HFFc6 (cell line): ENCODE measurements around the gene GNL3L. TPM values are rescaled to one million over a fixed set of nuclear protein-coding genes. Genes with fewer than 3 reads are reported as not detected.
A peak's percentile ranks its signal among the peaks of the same experiment; 100 is the strongest.
"Not testable (repeated sequence)": the region's sequence is repeated elsewhere in the genome, so short reads cannot be mapped to it uniquely, and the experiment has no call there.

ENCODE experiments used
- DNase-seq: peaks from one replicate; pipeline ENCODE4 v3.0.0-alpha.2; 2018
- H3K27ac Mint-ChIP-seq: 2 replicates; pipeline ENCODE4 v1.8.0; 2020; ENCODE audit warnings: mild to moderate bottlenecking, mixed read lengths
- H3K27me3 Mint-ChIP-seq: 2 replicates; pipeline ENCODE4 v1.8.0; 2021; ENCODE audit warnings: mild to moderate bottlenecking, moderate library complexity, mixed read lengths; ENCODE audit not compliant: insufficient read depth
- H3K36me3 Mint-ChIP-seq: 2 replicates; pipeline ENCODE4 v1.8.0; 2021; ENCODE audit warnings: low read depth, mixed read lengths
- H3K4me1 Mint-ChIP-seq: 2 replicates; pipeline ENCODE4 v1.8.0; 2020; ENCODE audit warnings: low read depth, mixed read lengths
- H3K4me3 Mint-ChIP-seq: 2 replicates; pipeline ENCODE4 v1.8.0; 2020; ENCODE audit warnings: mild to moderate bottlenecking, moderate library complexity, mixed read lengths
- H3K9me3 Mint-ChIP-seq: 2 replicates; pipeline ENCODE4 v1.8.0; 2020; ENCODE audit warnings: mild to moderate bottlenecking, mixed read lengths
- total RNA-seq, 6 experiments: library from RNA; stranded (reverse); fragmentation: NEBNext Ultra II Directional; extraction: Animal tissue kit (Norgen Biotek cat#: 25700); gene quantifications; 2 replicates in 1 of 6; 3 replicates in 5 of 6; pipeline ENCODE4 v1.2.3, GENCODE V29; 2021
- TF ChIP-seq, protein P1 (sequence below): fragments of 200-600 bp; sonication (generic); IDR thresholded peaks from 2 replicates; pipeline ENCODE4 v1.5.0; 2021; ENCODE audit warnings: antibody characterized with exemption, mild to moderate bottlenecking

Gene GNL3L
- total RNA-seq, 6 experiments from 2014 or later, result 42.4 to 49.2 (median 44.4) TPM

DNA sequence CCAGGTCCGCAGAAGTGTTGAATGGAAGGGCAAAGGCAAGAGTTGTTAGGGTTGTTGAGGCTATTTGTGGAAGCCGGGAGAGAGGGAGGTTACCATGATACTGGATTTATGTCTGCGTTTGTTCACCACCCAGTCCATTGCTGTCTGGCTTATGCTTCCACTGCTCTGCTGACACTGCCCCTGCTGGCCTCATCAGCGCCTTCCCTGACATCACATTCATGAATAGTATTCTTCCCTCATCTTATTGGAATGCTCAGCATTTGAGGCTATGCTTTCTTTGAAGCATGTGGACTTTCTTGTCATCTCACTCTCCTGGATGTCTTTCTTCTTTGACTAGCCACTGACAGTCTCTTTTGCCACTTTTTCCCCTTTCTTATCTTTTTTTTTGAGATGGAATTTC is 10.3 kb downstream of the GNL3L start:
- no peaks in the 10 kb centered on the region for H3K9me3 Mint-ChIP-seq
- H3K27me3 Mint-ChIP-seq, result no peaks in the 10 kb centered on the region
- H3K36me3 Mint-ChIP-seq, result peaks cover 18% of the 10 kb centered on the region
- peaks cover 10% of the 10 kb centered on the region for H3K4me1 Mint-ChIP-seq
- peak overlapping the region; percentile 87 for H3K27ac Mint-ChIP-seq
- TF ChIP-seq, protein P1, sequence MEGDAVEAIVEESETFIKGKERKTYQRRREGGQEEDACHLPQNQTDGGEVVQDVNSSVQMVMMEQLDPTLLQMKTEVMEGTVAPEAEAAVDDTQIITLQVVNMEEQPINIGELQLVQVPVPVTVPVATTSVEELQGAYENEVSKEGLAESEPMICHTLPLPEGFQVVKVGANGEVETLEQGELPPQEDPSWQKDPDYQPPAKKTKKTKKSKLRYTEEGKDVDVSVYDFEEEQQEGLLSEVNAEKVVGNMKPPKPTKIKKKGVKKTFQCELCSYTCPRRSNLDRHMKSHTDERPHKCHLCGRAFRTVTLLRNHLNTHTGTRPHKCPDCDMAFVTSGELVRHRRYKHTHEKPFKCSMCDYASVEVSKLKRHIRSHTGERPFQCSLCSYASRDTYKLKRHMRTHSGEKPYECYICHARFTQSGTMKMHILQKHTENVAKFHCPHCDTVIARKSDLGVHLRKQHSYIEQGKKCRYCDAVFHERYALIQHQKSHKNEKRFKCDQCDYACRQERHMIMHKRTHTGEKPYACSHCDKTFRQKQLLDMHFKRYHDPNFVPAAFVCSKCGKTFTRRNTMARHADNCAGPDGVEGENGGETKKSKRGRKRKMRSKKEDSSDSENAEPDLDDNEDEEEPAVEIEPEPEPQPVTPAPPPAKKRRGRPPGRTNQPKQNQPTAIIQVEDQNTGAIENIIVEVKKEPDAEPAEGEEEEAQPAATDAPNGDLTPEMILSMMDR, result peak; percentile 49
- H3K4me3 Mint-ChIP-seq, result no peak overlapping the region
- DNase-seq, result peak; percentile 69

DNA sequence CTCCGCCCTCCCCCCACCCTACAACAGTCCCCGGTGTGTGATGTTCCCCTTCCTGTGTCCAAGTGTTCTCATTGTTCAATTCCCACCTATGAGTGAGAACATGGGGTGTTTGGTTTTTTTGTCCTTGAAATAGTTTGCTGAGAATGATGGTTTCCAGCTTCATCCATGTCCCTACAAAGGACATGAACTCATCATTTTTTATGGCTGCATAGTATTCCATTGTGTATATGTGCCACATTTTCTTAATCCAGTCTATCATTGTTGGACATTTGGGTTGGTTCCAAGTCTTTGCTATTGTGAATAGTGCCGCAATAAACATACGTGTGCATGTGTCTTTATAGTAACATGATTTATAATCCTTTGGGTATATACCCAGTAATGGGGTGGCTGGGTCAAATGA is 12.2 kb downstream of the GNL3L start:
- not testable (repeated sequence) for H3K9me3 Mint-ChIP-seq, H3K27ac Mint-ChIP-seq, H3K4me3 Mint-ChIP-seq, DNase-seq, H3K4me1 Mint-ChIP-seq, H3K27me3 Mint-ChIP-seq
- peaks cover 18% of the 10 kb centered on the region for H3K36me3 Mint-ChIP-seq

DNA sequence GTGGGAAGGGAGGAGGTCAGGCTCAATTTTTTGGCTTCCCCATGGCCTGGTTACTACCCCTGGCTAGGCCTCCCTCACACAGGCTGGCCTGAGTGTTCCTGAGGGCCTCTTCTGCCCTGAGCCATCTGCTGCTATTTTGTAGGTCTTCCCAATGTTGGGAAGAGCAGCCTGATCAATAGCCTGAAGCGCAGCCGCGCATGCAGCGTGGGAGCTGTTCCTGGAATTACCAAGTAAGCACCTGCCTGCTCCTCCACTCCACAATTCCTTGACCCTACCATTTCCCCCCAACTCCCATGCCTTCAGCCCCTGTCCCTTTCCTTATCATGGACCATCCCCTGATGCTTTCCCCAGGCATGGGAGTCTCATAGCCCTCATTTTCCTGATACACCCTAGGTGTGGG is 20.8 kb downstream of the GNL3L start:
- Mint-ChIP-seq H3K4me1 (no peaks in the 10 kb centered on the region), H3K36me3 (peaks cover 26% of the 10 kb centered on the region), H3K27ac (no peak overlapping the region), H3K27me3 (peaks cover 3% of the 10 kb centered on the region), H3K9me3 (no peaks in the 10 kb centered on the region), H3K4me3 (no peak overlapping the region)
- TF ChIP-seq, protein P1, result no peak
- DNase-seq, result no peak

DNA sequence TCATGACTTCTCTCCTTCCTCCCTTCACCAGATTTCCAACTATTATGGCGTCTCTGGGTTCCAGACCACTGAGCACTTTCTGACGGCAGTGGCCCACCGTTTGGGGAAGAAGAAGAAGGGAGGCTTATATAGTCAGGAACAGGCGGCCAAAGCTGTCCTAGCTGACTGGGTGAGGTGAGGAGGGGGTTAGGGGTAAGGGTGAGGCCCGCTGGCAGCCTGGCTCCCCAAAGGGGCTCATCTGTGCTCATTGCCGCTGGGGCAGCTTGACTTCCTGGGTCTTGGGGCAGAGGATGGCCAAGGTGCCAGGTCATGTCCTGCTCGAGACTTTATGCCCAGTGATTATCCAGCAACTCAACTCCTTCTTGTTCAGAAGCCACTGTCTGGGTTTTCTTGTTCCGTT is 21.8 kb downstream of the GNL3L start:
- no peak overlapping the region for H3K27ac Mint-ChIP-seq
- peaks cover 28% of the 10 kb centered on the region for H3K36me3 Mint-ChIP-seq
- no peaks in the 10 kb centered on the region for H3K9me3 Mint-ChIP-seq

DNA sequence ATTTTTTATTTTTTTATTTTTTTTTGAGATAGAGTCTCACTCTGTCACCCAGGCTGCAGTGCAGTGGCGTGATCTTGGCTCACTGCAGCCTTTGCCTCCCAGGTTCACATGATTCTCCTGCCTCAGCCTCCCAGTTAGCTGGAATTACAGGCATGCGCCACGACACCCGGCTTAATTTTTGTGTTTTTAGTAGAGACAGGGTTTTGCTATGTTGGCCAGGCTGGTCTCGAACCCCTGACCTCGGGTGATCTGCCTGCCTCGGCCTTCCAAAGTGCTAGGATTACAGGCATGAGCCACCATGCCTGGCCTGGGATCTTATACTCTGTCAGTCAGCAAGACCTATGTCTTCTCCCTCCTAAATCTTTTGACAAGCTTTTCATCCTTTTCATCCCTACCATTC is 25.0 kb downstream of the GNL3L start:
- DNase-seq, H3K27me3 Mint-ChIP-seq, H3K4me3 Mint-ChIP-seq, H3K27ac Mint-ChIP-seq, H3K4me1 Mint-ChIP-seq, H3K9me3 Mint-ChIP-seq: not testable (repeated sequence)
- H3K36me3 Mint-ChIP-seq, result peaks cover 11% of the 10 kb centered on the region; the same call in 1 of the 2 replicates

More for the DNA sequence above, 21.8 kb downstream of the GNL3L start:
- H3K4me1 Mint-ChIP-seq, result no peaks in the 10 kb centered on the region
- TF ChIP-seq, protein P1, result no peak
- H3K4me3 Mint-ChIP-seq, result no peak overlapping the region
- H3K27me3 Mint-ChIP-seq, result peaks cover 3% of the 10 kb centered on the region
- DNase-seq, result no peak

DNA sequence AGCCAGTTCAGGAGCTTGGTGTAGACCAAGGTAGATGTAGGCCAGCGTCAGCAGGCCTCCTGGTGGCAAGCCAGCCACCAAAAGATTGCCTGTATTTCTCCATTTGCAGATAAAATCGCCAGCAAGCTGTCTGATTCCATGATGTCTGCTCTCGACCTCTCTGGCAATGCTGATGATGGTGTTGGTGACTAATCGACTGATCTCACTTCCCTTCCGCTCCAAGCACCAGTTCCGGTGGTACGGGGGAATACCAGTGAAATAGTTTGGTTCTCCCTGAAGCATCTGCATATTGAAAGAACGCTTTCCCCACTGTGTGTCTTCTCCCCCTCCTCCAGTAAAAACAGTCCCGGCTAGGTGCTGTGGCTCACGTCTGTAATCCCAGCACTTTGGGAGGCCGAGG is 30.4 kb downstream of the GNL3L start:
- peaks cover 8% of the 10 kb centered on the region; the same call in 1 of the 2 replicates for H3K36me3 Mint-ChIP-seq
- no peaks in the 10 kb centered on the region for H3K9me3 Mint-ChIP-seq
- H3K4me3 Mint-ChIP-seq, result no peak overlapping the region
- H3K4me1 Mint-ChIP-seq, result no peaks in the 10 kb centered on the region
- no peak overlapping the region for H3K27ac Mint-ChIP-seq
- H3K27me3 Mint-ChIP-seq, result no peaks in the 10 kb centered on the region; the same call in none of the 2 replicates
- DNase-seq, result no peak
- TF ChIP-seq, protein P1, result no peak

DNA sequence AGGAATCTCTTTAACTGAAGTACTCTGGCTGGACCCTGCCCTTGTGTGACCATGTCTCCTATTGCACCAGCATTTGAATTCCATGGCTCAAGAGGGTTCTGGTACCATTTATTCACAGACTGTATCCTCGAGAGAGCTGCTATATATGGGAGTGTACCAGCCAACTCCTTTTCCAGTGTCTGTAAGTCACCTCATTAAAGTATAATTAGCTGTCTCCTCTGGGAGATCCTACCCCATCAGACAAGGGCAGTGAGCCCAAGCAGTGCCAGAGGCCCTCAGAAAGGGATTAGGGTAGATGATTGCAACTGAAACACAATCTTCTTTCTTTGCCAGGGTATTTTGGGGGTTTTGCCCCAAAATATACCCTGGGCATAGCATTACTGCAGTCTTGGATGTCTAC is 31.6 kb downstream of the GNL3L start:
- no peaks in the 10 kb centered on the region for H3K4me1 Mint-ChIP-seq
- DNase-seq, result no peak
- TF ChIP-seq, protein P1, result no peak
- peaks cover 4% of the 10 kb centered on the region; the same call in 1 of the 2 replicates for H3K36me3 Mint-ChIP-seq
- H3K4me3 Mint-ChIP-seq, result no peak overlapping the region
- no peaks in the 10 kb centered on the region; the same call in none of the 2 replicates for H3K27me3 Mint-ChIP-seq
- H3K9me3 Mint-ChIP-seq, result no peaks in the 10 kb centered on the region
- H3K27ac Mint-ChIP-seq, result no peak overlapping the region
